Neutrophil (primary cell): Measurements from ENCODE around the gene DBX1.

Source experiments
- H3K27ac ChIP-seq: fragments of 200-600 bp; sonication (generic); 2 replicates; pipeline ENCODE4 v1.5.1; 2016; ENCODE audit warnings: mild to moderate bottlenecking, moderate library complexity
- H3K27me3 ChIP-seq: fragments of 200-600 bp; sonication (generic); 2 replicates; pipeline ENCODE4 v1.6.0; 2016; ENCODE audit warnings: mild to moderate bottlenecking
- H3K36me3 ChIP-seq: fragments of 200-600 bp; sonication (generic); 2 replicates; pipeline ENCODE4 v1.5.1; 2017
- H3K4me1 ChIP-seq, 2 experiments: fragments of 200-600 bp in 1 of 2; sonication (generic) in 1 of 2; 1 replicate in 1 of 2; 2 replicates in 1 of 2; pipeline versions ENCODE4 v1.5.1 to v1.6.1; 2013 to 2016; ENCODE audit warnings: low read depth in 1 of 2, low read length in 1 of 2, mild to moderate bottlenecking in 1 of 2, moderate library complexity in 1 of 2; ENCODE audit not compliant: control insufficient read depth in 1 of 2, insufficient read depth in 1 of 2
- H3K4me3 ChIP-seq, 2 experiments: fragments of 200-600 bp in 1 of 2; sonication (generic) in 1 of 2; 1 replicate in 1 of 2; 2 replicates in 1 of 2; pipeline ENCODE4 v1.5.1; 2013 to 2016; ENCODE audit warnings: low read depth in 1 of 2, low read length in 1 of 2, mild to moderate bottlenecking in 1 of 2, moderate library complexity in 1 of 2
- H3K9me3 ChIP-seq: fragments of 200-600 bp; sonication (generic); 2 replicates; pipeline ENCODE4 v1.5.1; 2016
- CTCF ChIP-seq: fragments of 200-600 bp; sonication (generic); IDR thresholded peaks from 2 replicates; pipeline ENCODE4 v1.5.1; 2016; ENCODE audit warnings: antibody characterized with exemption

The DBX1 gene

GRCh38 chr11:20125927-20126326 lies 34.3 kb downstream of the DBX1 start:
- H3K27ac ChIP-seq, result no peak overlapping the region
- no peaks in the 10 kb centered on the region for H3K9me3 ChIP-seq
- no peaks in the 10 kb centered on the region for H3K36me3 ChIP-seq
- no peaks in the 10 kb centered on the region for H3K4me1 ChIP-seq
- H3K27me3 ChIP-seq, result peaks cover 32% of the 10 kb centered on the region
- H3K4me3 ChIP-seq, result no peak overlapping the region
- no peak for TF ChIP-seq CTCF

GRCh38 chr11:20122131-20122530 lies 38.1 kb downstream of the DBX1 start:
- H3K27ac ChIP-seq, result no peak overlapping the region
- H3K4me3 ChIP-seq, result no peak overlapping the region
- H3K9me3 ChIP-seq, result no peaks in the 10 kb centered on the region
- H3K4me1 ChIP-seq, result no peaks in the 10 kb centered on the region
- TF ChIP-seq CTCF, result no peak
- H3K36me3 ChIP-seq, result peaks cover 31% of the 10 kb centered on the region
- H3K27me3 ChIP-seq, result peaks cover 13% of the 10 kb centered on the region

DNA sequence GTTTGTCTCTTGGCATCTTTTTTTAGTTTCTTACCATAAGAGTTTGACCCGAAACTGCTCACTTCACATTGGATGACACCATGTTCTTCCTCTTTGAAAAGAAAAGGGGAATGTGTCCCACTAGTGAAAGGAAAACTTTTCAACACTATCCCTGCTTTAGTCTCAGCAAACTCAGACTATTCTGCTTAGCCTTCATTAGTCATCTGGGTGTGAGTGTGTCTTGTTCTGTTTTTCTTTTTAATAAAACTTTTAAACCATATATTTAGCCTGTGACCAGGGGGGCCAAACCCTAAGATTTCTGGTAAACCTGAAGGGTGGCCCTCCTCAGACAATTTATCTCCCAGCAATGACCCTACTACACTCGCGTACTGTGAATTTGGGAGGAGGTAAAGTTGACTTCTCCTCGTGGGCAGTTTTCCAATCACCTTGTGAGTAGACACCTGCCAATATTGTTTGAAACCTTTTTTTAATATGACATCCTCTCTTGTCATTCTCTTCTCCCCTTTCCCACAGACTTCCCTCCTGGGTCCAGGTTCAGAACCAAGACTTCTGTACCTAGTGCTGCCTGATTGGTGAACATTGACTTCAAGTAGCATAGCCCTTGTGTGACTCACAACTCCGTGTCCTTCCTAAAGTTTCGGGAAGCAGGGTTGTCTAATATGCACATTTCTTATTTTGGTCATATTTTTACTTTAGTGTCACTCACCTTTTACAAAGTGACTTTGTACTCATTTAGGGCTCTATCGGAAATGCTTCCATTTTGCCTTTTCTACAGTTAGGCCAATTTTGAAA lies 39.9 kb downstream of the DBX1 start:
- no peak for TF ChIP-seq CTCF
- Histone ChIP-seq H3K9me3 (no peaks in the 10 kb centered on the region), H3K27me3 (peaks cover 8% of the 10 kb centered on the region), H3K4me3 (no peak overlapping the region), H3K36me3 (peaks cover 41% of the 10 kb centered on the region), H3K27ac (no peak overlapping the region), H3K4me1 (no peaks in the 10 kb centered on the region)

DNA sequence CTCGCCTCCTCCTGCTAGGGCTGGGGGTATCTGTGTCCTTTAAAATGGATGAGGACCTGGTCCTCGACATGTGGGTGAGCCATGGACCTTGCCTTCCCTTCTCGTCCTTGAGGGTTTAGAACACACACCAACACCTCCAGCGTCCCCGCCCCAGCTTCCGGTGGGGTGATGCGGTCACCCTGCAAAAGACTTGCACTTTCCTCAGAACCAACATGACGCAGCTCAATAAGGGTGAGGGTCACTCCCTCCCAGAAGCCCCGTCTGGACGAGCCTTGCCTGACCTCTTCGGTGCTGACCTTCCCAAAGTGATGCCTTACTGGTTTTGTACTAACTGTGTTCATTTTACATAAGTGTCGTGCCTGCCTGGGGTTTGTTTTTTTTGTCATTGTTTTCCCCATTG lies 41.0 kb downstream of the DBX1 start:
- Histone ChIP-seq H3K27ac (no peak overlapping the region), H3K4me1 (no peaks in the 10 kb centered on the region), H3K4me3 (no peak overlapping the region), H3K9me3 (no peaks in the 10 kb centered on the region), H3K36me3 (peaks cover 51% of the 10 kb centered on the region), H3K27me3 (peaks cover 8% of the 10 kb centered on the region)
- no peak for TF ChIP-seq CTCF

DNA sequence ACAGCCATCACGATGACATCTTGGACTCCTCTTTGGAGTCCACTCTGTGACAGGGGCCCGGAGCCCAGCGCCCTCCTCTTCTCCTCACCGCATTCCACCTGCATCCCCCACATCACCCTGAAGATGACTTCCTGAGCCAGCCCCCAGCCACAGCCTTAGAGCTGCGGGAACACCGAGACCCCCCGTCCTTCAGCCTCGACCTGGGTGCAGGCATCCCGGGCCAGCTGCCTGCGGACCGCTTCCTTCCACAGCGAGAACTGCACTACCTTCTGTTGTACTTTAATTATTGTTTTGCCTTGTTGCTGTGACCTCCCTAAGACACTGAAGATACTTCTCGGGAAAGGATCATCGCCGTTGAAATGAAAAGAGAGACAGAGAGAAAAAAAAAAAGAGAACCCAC lies 42.1 kb downstream of the DBX1 start:
- Histone ChIP-seq H3K9me3 (no peaks in the 10 kb centered on the region), H3K27ac (no peak overlapping the region), H3K36me3 (peaks cover 57% of the 10 kb centered on the region), H3K27me3 (peaks cover 8% of the 10 kb centered on the region), H3K4me3 (no peak overlapping the region), H3K4me1 (peaks cover under 1 to 3% of the 10 kb centered on the region in 2 experiments)
- no peak for TF ChIP-seq CTCF
